HUES48 (cell line): ENCODE data around the gene CFAP68.
"Not testable (repeated sequence)": the region's sequence is repeated elsewhere in the genome, so short reads cannot be mapped to it uniquely, and the experiment has no call there.

Source experiments
- H3K27ac ChIP-seq: one replicate; pipeline ENCODE4 v1.7.0; 2013; ENCODE audit warnings: low read depth, low read length, inconsistent platforms
- H3K27me3 ChIP-seq: 2 replicates; pipeline ENCODE4 v1.6.1; 2013; ENCODE audit warnings: mild to moderate bottlenecking, low read length; ENCODE audit not compliant: control insufficient read depth, insufficient read depth
- H3K36me3 ChIP-seq: 2 replicates; pipeline ENCODE4 v1.6.1; 2013; ENCODE audit warnings: low read length; ENCODE audit not compliant: control insufficient read depth, insufficient read depth
- H3K4me1 ChIP-seq: 2 replicates; pipeline ENCODE4 v1.6.1; 2013; ENCODE audit warnings: mild to moderate bottlenecking, low read length; ENCODE audit not compliant: control insufficient read depth, insufficient read depth
- H3K4me3 ChIP-seq: 2 replicates; pipeline ENCODE4 v1.5.1; 2013; ENCODE audit warnings: mild to moderate bottlenecking, low read depth, low read length
- H3K9ac ChIP-seq: 2 replicates; pipeline ENCODE4 v1.6.1; 2013; ENCODE audit warnings: mild to moderate bottlenecking, low read depth, low read length, moderate library complexity
- H3K9me3 ChIP-seq: 2 replicates; pipeline ENCODE4 v1.6.1; 2013; ENCODE audit warnings: low read length; ENCODE audit not compliant: control insufficient read depth, insufficient read depth

Gene CFAP68

DNA sequence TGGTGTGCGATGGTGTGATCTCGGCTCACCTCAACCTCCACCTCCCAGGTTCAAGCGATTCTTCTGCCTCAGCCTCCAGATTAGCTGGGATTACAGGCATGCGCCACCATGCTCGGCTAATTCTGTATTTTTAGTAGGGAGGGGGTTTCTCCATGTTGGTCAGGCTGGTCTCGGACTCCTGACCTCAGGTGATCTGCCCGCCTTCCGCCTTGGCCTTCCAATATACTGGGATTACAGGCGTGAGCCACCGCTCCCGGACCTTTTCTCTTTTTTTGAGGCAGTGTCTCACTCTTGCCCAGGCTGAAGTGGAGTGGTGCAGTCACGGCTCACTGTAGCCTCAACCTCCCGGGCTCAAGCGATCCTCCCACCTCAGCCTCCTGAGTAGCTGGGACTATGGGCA lies 53.8 kb downstream of the CFAP68 start:
- H3K27me3 ChIP-seq, H3K27ac ChIP-seq, H3K9ac ChIP-seq, H3K9me3 ChIP-seq, H3K36me3 ChIP-seq, H3K4me3 ChIP-seq: not testable (repeated sequence)
- H3K4me1 ChIP-seq, result peaks cover 22% of the 10 kb centered on the region

GRCh38 chr11:111933872-111934271 lies 54.5 kb downstream of the CFAP68 start:
- peaks cover 29% of the 10 kb centered on the region for H3K4me1 ChIP-seq
- no peak overlapping the region for H3K4me3 ChIP-seq
- H3K27me3 ChIP-seq, result no peaks in the 10 kb centered on the region
- H3K27ac ChIP-seq, result no peak overlapping the region
- H3K36me3 ChIP-seq, result no peaks in the 10 kb centered on the region
- no peak overlapping the region for H3K9ac ChIP-seq
- no peaks in the 10 kb centered on the region for H3K9me3 ChIP-seq

DNA sequence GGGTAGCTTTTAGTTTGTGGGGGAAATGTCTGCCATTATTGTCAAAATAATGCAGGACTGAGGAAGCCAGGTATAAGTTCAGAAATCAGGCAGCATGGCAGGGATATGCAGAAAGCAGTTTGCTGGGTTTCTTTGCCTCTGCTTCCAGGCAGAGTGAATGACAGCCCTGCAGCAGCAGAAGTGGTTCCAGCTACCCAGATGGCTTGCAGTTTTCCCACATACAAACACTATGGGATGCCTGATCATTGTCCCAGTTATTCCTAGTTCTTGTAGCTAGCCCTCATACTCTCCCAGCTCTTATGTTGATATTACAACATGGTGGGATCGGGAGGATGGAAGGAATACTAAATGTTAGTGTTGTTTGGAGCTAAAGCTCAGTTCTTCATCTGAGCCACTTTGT lies 55.0 kb downstream of the CFAP68 start:
- peaks cover 32% of the 10 kb centered on the region for H3K4me1 ChIP-seq

More for the DNA sequence above, 55.0 kb downstream of the CFAP68 start:
- H3K27ac ChIP-seq, result no peak overlapping the region
- no peaks in the 10 kb centered on the region for H3K9me3 ChIP-seq
- no peaks in the 10 kb centered on the region for H3K27me3 ChIP-seq
- no peak overlapping the region for H3K9ac ChIP-seq
- no peaks in the 10 kb centered on the region for H3K36me3 ChIP-seq
- H3K4me3 ChIP-seq, result no peak overlapping the region
